Body of pancreas (tissue), 4 donors: ENCODE measurements around the gene STIM1. TPM values are rescaled to one million over a fixed set of nuclear protein-coding genes. Genes with fewer than 3 reads are reported as not detected.

ENCODE experiments used
- ATAC-seq: fragments of 150-250 bp; one replicate; pipeline ENCODE4 v1.9.1; 2016
- DNase-seq, 4 donors: peaks; one replicate each; pipeline ENCODE4 v3.0.0-alpha.2; 2019
- H3K27ac ChIP-seq, 4 donors: fragments of 200-600 bp; sonication (generic); 1 replicate in 3 of 4; 2 replicates in 1 of 4; pipeline versions ENCODE4 v1.5.1 to v1.6.1; 2016 to 2019; ENCODE audit warnings: mild to moderate bottlenecking in 1 of 4, mixed read lengths in 1 of 4, moderate library complexity in 1 of 4
- H3K27me3 ChIP-seq, 2 donors: fragments of 200-600 bp; sonication (generic); one replicate each; pipeline ENCODE4 v1.6.0; 2016; ENCODE audit warnings: mild to moderate bottlenecking in 1 of 2
- H3K36me3 ChIP-seq, 2 donors: fragments of 200-600 bp; sonication (generic); replicated peaks in 1 of 2; 2 replicates each; pipeline ENCODE4 v1.5.1; 2016; ENCODE audit warnings: low read depth in 2 of 2; ENCODE audit not compliant: insufficient read depth in 1 of 2
- H3K4me1 ChIP-seq: fragments of 200-600 bp; sonication (generic); one replicate; pipeline ENCODE4 v1.6.0; 2016
- H3K4me3 ChIP-seq, 2 donors: fragments of 200-600 bp; sonication (generic); 1 replicate in 1 of 2; 2 replicates in 1 of 2; pipeline ENCODE4 v1.5.1; 2016 to 2019
- H3K9me3 ChIP-seq, 3 donors: fragments of 200-600 bp; sonication (generic); 1 replicate in 2 of 3; 2 replicates in 1 of 3; pipeline ENCODE4 v1.5.1; 2016
- POLR2A ChIP-seq, 3 donors: fragments of 450-650 bp; IDR thresholded peaks; one replicate each; pipeline ENCODE4 v1.6.1; 2016; ENCODE audit warnings: antibody characterized with exemption in 3 of 3, mild to moderate bottlenecking in 2 of 3
- WGBS, 2 donors: methylation state at CpG; one replicate each; pipeline ENCODE4 v1.1.5; 2017; 5-methylcytosine and 5-hydroxymethylcytosine counted together
- intact Hi-C: fragments of 100-400 bp; cut with DNase I; formaldehyde crosslinking; loops from one replicate; pipeline ENCODE4 v1.15.1; 2023
- total RNA-seq, 2 donors: library from RNA; depleted of rRNA; stranded (reverse); fragments of >200 nt; gene quantifications; one replicate each; pipeline ENCODE4 v1.1.0, GENCODE V29; 2016
- TF ChIP-seq, protein P1 (sequence below), 7 experiments: fragments of 450-650 bp in 4 of 7; fragments of 200-600 bp in 3 of 7; sonication (generic) in 3 of 7; IDR thresholded peaks; one replicate each; pipeline ENCODE4 v1.5.1; 2016 to 2019; ENCODE audit warnings: antibody characterized with exemption in 7 of 7

Gene STIM1
- total RNA-seq, 2 donors from 2014 or later, result 20.4 to 24.6 TPM

DNA sequence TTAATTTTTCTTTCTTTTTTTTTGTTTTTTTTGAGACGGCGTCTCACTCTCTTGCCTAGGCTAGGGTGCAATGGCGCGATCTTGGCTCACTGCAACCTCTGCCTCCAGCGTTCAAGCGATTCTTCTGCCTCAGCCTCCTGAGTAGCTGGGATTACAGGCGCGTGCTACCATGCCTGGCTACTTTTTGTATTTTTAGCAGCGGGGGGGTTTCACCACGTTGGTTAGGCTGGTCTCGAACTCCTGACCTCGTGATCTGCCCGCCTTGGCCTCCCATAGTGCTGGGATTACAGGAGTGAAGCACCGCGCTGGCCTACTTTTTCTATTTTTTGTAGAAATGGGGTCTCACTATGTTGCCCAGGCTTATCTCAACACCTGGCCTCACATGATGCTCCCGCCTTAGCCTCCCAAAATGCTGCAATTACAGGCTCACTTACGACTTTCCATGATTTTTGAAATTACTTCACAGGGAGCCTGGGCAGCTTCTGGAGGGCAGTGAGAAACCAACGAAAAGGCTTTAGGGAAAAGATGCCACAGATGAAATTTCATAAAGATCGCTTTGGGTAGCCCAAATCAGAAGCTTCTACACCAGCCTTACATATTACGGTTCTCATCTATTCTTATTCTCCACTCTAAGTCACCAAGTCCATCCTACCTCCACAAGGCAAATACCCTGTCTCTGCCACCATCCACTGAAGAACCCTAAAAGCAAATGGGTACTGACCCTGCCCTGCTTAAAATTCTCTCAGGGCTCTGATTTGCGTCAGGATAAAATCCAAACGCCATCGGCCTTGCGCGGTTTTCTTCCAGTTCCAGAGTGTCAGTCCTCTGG, 238.3 kb downstream of the STIM1 start:
- peak overlapping the region; percentile 66 to 71 for H3K4me3 ChIP-seq
- no peaks in the 10 kb centered on the region for H3K36me3 ChIP-seq
- no peak for ATAC-seq
- intact Hi-C loops, result no loop called here
- no peaks in the 10 kb centered on the region for H3K27me3 ChIP-seq
- no peak for DNase-seq
- H3K27ac ChIP-seq, result peak overlapping the region; percentile 84 to 94 (median 88)
- H3K4me1 ChIP-seq, result peaks cover 18% of the 10 kb centered on the region
- TF ChIP-seq, protein P1, sequence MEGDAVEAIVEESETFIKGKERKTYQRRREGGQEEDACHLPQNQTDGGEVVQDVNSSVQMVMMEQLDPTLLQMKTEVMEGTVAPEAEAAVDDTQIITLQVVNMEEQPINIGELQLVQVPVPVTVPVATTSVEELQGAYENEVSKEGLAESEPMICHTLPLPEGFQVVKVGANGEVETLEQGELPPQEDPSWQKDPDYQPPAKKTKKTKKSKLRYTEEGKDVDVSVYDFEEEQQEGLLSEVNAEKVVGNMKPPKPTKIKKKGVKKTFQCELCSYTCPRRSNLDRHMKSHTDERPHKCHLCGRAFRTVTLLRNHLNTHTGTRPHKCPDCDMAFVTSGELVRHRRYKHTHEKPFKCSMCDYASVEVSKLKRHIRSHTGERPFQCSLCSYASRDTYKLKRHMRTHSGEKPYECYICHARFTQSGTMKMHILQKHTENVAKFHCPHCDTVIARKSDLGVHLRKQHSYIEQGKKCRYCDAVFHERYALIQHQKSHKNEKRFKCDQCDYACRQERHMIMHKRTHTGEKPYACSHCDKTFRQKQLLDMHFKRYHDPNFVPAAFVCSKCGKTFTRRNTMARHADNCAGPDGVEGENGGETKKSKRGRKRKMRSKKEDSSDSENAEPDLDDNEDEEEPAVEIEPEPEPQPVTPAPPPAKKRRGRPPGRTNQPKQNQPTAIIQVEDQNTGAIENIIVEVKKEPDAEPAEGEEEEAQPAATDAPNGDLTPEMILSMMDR (IDR thresholded peaks at IDR 0.05), result no peak
- TF ChIP-seq POLR2A (IDR thresholded peaks at IDR 0.05), result no peak
- WGBS, 2 donors, result 64 to 65% methylated on average over 25 of the region's 25 CpGs
- no peaks in the 10 kb centered on the region for H3K9me3 ChIP-seq

DNA sequence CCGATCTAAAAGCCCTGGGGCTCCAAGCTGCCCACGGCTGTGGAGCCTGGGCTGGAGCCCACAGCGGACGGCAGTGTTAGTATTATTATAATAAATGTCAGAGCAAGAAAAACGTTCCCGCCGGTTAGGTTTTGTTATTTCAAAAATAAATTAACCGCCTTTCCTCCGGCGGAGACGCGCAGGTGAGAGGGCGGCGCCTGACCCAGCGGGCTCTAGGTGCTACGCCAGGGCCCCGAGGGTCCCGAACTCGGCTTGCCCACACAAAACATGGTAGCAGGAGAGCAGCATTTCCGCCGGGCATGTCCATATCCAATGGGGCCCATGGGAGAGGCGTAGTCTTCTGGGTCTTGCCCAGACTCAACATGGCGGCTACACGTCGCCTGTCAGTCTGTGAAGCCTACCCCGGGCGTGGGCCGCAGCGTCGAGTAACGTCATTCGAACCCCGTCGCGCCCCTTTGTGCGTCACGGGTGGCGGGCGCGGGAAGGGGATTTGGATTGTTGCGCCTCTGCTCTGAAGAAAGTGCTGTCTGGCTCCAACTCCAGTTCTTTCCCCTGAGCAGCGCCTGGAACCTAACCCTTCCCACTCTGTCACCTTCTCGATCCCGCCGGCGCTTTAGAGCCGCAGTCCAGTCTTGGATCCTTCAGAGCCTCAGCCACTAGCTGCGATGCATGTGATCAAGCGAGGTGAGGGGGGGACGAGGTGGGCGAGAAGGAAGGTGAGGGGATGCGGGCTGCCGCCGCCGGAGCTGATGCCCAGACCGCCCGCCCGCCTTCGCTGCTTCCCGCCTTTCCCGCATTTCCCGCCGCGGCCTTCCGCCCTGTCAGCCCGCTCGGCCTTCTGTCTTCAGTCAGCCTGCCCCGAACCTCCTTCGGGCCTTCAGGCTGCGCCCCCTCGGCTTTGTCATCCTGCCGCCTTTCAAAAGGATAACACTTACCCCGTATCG, 239.2 kb downstream of the STIM1 start, which contains the start of gene RRM1:
Gene RRM1 (plus strand): TSS at position 452 of the 944 bp plus-strand sequence. CDS start 214 bp downstream, at position 666.
- intact Hi-C loops, result no loop called here
- peak; percentile 20 to 81 (median 81) for TF ChIP-seq POLR2A (IDR thresholded peaks at IDR 0.05)
- TF ChIP-seq, protein P1 (IDR thresholded peaks at IDR 0.05), result peak in 1 of 7 experiments; percentile 7
- H3K9me3 ChIP-seq, result no peaks in the 10 kb centered on the region

DNA sequence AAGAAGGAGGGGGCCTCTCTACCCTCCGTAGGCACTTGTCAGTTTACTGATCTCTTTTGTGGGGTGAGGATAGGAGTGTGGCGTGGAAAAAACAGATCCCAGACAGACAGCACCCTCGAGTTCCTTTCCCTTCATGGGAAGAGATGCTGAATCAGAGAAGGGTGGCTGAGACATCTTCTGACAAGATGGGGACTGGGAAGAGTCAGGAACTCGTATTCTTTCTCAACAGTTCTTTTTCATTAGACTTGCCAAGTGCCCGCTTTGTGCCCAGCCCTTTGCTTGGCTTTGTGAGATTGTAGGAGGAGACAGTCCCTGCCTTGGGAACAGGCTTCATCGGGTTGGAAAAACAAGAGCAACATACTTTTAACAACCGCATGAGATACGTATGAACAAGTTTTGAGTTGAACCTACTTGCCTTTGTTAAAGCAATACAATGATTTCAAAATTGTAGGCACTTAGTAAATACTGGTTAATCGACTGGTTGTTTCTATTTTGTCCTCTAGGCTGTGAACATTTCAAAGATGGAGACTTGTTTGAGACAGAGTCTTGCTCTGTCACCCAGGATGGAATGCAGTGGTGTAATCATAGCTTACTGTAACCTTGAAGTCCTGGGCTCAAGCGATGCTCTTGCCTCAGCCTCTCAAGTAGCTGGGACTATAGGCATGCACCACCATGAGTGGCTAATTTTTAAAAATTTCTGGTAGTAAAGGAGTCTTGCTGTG, 240.2 kb downstream of the STIM1 start:
- H3K4me1 ChIP-seq, result peaks cover 18% of the 10 kb centered on the region
- no peaks in the 10 kb centered on the region for H3K9me3 ChIP-seq
- ATAC-seq (no peak), DNase-seq (no peak)
- TF ChIP-seq, protein P1 (IDR thresholded peaks at IDR 0.05), result no peak
- no peak for TF ChIP-seq POLR2A (IDR thresholded peaks at IDR 0.05)
- H3K4me3 ChIP-seq, result peak overlapping the region in 1 of 2 donors; percentile 71
- peak overlapping the region; percentile 84 to 94 (median 88) for H3K27ac ChIP-seq
- H3K27me3 ChIP-seq, result no peaks in the 10 kb centered on the region
- intact Hi-C loops, result no loop called here
- WGBS, 2 donors, result 10 to 20% methylated on average over 10 of the region's 10 CpGs
- H3K36me3 ChIP-seq, result no peaks in the 10 kb centered on the region

More for the DNA sequence above, 239.2 kb downstream of the STIM1 start, which contains the start of gene RRM1:
- ATAC-seq (peak; percentile 99), DNase-seq (peak; percentile 91 to 95 (median 94))
- H3K36me3 ChIP-seq, result no peaks in the 10 kb centered on the region
- peaks cover 18% of the 10 kb centered on the region for H3K4me1 ChIP-seq
- peak within 1 kb of the TSS; percentile 66 to 71 for H3K4me3 ChIP-seq
- 0 to 1% methylated on average over 25 to 65 of the region's 74 CpGs for WGBS, 2 donors
- peak within 1 kb of the TSS; percentile 84 to 94 (median 88) for H3K27ac ChIP-seq
- H3K27me3 ChIP-seq, result no peaks in the 10 kb centered on the region

DNA sequence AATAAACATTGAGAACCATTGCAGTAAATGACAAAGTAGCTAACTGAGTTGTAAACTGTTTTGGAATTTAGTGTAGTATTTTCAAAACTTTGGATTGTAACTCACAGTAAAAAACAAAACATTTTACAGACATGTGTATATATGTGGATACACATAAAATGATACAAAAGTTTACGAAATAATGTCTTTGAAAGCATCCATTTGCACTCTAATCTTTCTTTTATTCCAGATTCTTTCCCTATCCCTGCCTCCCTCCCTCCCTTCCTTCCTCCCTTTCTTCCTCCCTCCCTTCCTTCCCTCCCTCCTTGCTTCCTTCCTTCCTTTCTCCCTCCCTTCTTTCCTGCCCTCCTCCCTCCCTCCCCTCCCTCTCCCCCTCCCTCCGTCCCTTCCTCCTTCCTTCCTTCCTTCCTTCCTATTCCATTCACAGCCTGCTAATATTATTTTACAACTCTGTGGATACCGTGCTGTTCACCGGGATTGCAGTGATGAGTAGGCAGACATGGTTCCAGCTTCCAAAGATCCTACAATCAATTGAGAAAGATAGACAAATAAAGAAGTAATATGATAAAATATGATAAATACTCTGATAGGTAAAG, 242.7 kb downstream of the STIM1 start:
- H3K4me3 ChIP-seq, result no peak overlapping the region
- H3K9me3 ChIP-seq, result no peaks in the 10 kb centered on the region
- TF ChIP-seq, protein P1 (IDR thresholded peaks at IDR 0.05), result no peak
- no peak for TF ChIP-seq POLR2A (IDR thresholded peaks at IDR 0.05)
- H3K27me3 ChIP-seq, result no peaks in the 10 kb centered on the region
- intact Hi-C loops, result no loop called here
- H3K36me3 ChIP-seq, result peaks cover 0 to 4% of the 10 kb centered on the region in 2 donors
- no peak for DNase-seq
- H3K4me1 ChIP-seq, result peaks cover 18% of the 10 kb centered on the region
- no peak for ATAC-seq
- WGBS, 2 donors, result 84 to 88% methylated on average over 4 of the region's 4 CpGs
- no peak overlapping the region for H3K27ac ChIP-seq
